Stimulated activated CD4-positive, alpha-beta T cell treated with anti-CD3 and anti-CD28 coated beads, Interleukin-15, amount 100 ng/mL, for 1 hour (primary cell): ENCODE data around the gene ZCCHC14.
"Not testable (repeated sequence)": the region's sequence is repeated elsewhere in the genome, so short reads cannot be mapped to it uniquely, and the experiment has no call there.

ENCODE experiments used
- DNase-seq, 2 donors: peaks; one replicate each; pipeline ENCODE4 v3.0.0-alpha.2; 2020; ENCODE audit warnings: low read depth in 1 of 2, low spot score in 1 of 2

Gene ZCCHC14

DNA sequence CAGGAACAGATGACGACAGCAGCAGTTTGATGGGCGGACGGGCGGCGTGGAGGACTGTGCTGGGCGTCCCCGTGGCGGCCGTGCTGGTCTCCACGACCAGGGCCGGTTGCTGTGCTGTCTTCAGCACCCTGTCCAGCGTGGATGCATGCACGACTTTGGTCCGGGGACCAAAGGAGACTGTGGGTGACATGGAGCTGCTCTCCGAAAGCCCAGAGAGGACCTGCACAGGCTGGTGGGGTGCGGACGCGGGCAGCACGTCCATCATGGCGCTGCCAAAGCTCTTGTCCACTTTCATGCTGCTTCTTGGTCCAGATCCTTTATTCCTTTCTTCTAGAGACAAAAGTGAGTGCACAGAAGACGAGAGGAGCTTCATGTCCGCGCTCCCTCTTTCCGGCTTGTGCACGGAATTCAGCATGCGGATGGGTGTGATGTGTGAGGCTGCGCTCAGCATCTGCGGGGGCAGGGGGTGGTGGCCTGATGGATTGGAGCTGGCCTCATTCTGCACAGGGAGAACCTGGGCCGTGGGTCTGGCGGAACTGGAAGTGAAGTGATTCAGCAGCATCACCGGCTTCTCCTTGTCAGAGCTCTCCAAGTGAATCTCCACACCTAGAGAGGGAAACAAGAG lies 80.3 kb downstream of the ZCCHC14 start:
- DNase-seq, result no peak

DNA sequence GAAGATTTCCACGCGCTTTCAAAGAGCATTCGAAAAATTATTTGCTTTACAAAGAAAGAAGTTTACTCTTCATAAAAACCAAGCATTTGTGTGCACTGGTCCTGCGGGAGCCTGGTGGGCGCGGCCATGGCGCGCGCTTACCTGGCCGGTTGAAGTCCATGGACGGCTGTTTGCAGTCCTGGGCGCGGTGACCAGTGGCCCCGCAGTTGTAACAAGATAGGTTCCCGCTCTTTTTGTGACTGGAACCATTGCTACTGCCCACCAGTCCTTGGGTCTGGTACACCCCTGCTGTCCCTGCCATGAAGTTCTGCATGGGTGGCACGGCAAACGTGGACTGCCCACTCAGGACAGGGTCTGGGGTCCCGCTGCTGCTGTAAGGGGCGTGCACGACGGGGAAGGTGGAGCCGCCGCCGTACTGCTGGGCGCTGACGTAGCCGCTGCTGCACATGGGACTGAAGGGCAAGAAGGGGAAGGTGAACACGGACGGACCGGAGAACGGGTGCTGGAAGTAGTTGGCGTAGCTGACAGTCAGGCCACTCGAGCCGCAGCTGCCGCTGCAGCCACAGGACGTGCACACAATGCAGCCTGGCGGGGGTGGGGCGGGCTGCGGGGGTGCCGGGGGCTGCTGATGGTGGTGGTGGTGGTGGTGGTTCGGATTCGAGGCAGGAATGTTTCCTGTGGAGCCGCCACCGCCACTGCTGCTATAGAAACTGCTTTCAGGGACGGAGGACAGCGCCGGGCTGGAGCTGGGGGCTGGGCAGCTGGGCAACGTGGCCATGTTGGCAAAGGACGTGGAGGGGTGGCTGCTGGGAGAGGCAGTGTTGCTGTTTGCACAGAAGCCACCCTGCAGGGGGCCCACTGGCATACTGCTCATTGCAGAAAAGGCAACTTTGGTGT lies 81.2 kb downstream of the ZCCHC14 start:
- DNase-seq, result no peak

DNA sequence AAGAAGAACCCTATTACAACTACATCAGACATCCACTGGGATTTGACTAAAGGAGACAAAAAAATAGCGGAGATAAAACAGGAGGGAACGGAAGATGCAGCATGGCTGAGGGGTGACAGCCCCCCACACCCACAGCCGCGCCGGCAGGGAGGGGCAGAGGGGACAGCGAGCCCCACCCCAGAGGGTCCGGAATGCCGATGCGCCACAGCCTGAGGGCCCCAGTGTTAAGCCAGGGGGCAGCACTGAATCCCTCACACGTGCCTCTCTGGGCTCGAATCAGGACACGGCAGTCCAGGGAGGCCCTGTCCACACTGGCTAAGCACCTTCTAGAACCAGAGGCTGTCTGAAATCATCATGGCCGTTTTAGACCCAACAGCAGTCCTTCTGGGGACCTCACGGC lies 81.9 kb downstream of the ZCCHC14 start:
- no peak for DNase-seq

DNA sequence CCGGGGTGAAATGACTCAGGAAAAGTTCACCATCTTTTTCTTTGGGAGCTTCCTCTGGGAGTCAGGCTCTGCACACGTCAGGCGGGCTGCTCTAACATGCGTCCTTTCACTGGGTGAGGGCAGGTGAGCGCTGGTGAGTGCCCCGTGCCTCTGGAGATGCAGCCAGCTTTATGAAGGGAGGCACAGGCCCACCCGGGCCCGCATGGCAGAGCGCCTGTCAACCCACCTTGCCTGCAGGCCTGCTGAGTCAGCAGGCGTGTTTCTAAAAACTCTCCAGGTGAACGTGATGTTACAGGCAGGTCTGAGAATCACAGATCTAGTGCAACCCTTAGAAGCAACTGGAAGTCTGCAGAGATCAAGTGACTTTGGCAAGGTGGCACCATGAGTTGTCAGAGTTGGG lies 82.3 kb downstream of the ZCCHC14 start:
- DNase-seq, result no peak

DNA sequence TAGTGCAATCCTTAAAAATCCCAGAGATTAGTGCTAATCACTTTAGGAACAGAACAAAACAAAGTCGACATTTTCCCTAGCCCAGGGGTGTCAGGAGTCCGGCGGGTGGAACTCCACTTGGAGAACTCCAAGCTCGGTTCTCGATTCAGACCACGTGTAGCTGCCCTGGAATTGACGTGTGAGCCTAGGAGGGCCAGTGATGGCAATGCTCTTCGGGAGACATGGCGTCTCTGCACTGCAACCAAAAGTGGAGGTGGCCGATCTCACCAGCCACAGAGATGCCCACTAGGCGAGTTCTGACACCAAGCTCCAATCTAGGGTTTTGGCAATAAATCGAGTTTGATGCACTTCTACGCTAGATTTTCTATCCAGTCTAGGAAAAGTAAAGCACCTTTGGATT lies 83.0 kb downstream of the ZCCHC14 start:
- no peak for DNase-seq

DNA sequence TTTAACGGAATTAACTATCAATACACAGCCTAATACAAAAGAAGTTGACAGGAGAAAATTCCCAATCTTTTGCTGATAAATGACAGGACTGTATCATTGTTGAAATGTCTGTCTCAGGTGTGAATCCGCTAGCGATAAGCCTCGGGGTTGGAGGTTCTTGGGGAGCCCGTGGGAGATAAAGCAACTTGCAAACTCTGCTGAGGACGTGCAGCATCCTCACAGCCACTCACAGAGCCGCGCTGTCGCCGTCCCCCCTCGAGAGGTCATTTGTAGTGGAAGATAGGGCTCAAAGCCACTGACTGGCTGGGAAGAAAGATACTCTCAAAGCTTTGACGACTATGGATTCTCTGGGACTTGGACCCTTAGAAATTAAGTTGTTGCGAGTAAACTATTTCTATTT lies 83.7 kb downstream of the ZCCHC14 start:
- DNase-seq, result no peak

DNA sequence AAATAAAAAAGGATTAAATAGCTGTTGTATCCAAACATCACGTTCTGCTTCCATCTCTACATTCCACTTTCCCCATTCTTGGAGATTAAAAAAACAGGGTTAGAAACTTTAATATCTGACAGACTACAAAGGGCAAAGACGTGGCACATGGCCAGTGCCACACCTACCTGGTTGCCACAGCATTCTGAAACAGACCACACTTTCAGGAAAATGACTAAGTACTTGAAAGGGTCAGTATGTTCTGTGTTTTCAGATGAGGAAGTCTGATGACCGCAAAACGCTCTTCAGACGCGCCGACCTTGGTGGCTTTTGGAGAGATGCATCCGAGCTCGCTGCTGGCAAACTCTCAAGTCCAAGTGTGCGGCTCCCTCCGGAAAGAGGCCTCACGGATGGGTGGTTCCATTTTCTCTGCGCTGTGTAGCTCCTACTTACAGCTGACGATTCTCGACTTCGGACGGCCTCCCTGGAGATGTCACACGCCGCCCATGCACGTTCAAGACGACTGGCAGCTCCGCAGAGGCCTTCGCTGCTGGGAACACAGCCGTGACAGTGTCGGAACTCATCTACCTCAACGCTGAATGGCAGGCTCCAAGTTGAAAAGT lies 85.2 kb downstream of the ZCCHC14 start:
- DNase-seq, result no peak

DNA sequence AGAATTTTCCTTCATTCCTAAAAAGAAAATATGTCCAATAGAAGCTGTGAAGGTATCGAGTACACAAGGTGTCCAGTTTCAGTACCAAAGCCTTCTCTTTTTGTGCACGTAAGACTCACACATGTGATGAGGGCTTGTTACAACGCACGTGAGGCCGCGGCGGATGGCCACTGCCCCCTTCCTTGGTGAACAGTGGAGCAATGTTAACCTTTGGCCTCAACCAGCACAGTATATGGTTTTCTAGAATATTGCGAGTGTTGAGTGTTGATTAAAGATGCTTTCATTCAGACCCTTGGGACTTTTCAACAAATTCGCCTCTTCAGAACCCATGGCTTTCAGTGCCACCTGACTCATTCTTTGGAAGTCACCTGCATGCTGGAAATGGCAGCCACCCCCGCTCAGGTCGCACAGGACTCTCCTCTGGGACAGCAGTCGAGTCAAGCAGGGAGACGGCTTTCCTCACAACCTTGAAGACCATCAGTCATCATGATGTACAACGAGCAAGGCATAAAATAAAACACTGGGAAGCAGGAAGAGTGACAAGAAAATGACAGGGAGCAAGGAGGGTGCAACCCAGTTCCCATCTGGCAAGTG lies 86.2 kb downstream of the ZCCHC14 start:
- no peak for DNase-seq

DNA sequence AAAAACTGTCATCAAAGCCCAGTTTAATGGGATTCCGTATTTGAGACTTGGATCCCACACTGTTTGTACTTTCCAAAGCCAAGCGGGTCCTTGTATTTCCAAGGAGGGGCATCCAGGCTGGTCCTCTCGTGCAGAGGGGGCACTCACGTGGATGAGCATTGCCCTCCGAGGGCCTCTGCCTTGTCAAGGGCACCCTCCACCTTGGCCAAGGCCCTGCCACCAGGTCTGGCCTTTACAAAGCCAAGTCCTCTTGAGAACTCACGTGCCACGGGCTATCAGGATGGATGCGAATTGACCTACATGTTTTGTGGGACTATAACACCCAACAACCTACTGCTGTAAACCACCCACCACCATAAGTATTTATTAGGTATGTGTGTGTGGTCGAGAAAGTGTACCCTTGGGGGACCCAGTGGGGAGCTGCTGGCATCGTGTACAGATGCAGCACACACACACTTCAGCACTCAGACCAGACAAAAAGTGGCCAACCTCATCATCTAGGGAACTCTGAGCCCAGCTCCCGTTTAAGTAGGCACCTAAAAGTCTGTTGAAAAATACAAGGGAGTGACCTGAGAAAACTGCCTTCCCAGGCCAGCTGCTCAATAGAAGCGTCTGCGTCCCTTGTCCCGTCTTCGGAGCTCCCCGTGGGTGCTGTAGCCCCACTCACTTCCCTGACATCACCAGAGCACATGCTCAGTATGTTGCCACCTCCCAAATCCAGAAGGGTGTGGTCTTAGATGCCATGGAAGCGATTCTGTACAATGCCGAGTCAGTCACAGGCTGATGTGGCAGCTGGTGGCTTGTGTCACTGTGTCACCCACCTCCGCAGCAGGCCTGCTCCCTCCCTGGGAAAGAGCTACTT lies 87.8 kb downstream of the ZCCHC14 start:
- no peak for DNase-seq

DNA sequence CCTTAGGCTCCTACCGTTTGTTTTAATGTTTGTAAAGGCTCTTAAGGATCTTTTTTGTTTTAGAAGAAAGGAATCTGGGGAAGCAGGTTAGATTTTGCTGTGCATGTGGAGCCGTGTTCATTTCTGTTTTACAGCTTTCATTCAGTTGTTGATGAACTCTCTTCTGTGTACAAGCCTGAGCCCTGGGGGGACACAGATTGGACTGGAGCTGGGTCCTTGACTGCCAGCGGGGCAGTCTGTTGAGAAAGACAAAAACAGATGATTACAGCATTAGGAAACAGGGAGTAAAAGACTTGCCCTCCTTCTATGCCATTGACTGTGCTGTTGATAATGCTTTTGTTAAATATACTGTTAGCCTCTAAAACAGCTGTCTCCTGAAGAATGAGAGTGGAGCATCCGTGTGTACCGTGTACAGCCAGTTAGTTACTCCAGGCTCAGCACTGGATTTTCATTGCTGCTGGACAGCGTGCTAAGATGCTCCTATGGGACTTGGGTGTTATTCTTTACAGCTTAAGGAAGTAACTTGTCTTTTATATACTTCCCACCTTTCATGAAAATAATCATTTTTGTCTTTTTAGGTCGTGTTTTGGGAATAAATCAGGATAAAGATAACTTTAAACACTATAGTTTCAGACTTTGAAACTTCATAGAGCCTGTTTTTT lies 97.5 kb downstream of the ZCCHC14 start:
- DNase-seq, result no peak

DNA sequence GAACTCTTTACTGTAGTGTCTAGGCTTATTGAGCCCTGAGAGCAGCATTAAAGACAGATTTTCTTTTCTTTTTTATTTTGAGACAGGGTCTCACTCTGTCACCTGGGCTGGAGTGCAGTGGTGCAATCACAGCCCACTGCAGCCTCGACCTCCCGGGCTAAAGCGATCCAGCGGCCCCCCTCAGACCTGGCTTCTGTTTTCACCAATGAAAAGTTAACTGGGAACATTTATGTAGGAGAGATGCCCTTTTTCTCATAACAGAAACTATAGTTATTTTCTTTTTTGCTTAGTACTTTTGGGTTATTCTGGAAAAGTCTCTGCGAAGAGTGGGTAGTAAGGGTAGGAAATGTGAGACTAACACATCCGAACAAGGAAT lies 99.2 kb downstream of the ZCCHC14 start:
- no peak for DNase-seq

DNA sequence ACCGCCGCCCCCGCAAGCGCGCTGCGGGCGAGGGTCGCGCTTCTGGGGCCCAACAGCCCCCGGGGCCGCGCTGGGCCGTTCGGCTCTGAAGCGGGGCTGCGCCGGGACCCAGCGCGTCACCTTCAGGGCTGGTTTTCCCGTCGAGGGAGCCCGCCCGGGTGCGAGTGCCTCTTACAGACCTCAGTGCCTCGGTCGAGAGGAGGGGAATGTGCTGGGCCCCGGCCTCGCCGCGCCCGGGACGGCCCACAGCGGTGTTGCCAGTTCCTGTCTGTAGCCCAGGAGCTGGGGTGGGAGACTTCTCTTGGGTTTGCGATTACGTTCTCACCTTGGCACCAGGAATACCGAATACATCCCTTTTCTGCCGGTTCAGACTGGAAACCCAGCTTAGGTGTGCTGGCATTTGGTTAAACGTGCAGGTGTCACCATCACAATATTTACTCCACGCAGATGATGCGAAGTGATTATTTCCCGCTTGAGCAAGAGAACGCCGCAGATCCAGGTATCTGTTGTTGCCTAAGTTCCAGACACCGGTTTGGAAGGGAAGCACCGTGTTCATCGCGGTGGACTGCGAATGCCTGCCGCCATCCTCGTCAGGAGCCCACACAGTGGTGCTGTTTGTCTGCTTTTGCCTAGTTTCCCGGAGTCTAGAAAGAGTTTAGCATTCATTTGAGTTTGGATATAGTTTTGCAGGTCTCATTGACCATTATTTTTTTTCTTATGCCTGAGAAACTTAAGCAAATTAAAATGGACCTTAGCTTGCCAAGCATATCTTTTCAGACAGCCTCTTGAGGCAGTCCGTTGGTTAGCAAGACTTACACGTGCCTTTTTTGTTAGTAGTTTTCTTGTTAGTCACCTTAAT lies 99.8 kb downstream of the ZCCHC14 start:
- peak in 1 of 2 donors; percentile 16 for DNase-seq

DNA sequence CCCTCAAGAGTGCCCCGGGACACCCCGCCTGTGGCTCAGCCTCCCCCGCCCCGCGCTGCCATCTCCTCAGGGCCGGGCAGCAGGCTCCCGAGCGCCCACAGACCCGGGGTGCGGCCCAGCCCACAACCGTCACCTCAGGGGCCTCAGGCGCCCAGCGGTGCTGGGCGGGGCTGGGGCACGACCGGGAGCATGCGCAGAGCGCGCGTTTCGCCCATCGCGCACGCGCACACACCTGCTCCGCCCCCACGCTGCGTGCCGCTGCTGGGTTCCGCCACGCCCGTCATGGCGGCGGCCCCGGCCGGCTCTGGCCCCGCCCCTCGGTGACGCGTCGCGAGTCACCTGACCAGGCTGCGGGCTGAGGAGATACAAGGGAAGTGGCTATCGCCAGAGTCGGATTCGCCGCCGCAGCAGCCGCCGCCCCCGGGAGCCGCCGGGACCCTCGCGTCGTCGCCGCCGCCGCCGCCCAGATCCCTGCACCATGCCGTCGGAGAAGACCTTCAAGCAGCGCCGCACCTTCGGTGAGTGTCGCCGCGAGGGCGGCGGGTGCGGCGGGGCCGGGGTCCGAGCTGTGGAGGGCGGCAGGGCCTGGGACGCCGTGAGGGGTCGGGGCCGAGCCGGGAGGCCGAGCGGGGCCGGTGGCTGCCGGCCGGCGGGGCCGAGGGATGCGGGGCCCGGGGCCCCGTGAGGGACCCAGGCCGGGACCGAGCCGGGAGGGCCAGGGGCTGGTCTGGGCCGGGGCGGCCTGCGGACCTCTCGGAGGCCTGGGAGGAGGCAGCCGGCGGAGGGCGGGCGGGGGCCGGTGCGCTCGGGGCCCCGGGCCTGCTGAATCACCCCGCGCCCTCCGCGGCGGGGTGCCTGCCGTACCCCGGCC lies 100.6 kb downstream of the ZCCHC14 start, which contains the start of gene MAP1LC3B:
Gene MAP1LC3B (plus strand): TSS at position 387 of the 871 bp plus-strand sequence. CDS start 92 bp downstream, at position 479.
- DNase-seq, result peak; percentile 99

DNA sequence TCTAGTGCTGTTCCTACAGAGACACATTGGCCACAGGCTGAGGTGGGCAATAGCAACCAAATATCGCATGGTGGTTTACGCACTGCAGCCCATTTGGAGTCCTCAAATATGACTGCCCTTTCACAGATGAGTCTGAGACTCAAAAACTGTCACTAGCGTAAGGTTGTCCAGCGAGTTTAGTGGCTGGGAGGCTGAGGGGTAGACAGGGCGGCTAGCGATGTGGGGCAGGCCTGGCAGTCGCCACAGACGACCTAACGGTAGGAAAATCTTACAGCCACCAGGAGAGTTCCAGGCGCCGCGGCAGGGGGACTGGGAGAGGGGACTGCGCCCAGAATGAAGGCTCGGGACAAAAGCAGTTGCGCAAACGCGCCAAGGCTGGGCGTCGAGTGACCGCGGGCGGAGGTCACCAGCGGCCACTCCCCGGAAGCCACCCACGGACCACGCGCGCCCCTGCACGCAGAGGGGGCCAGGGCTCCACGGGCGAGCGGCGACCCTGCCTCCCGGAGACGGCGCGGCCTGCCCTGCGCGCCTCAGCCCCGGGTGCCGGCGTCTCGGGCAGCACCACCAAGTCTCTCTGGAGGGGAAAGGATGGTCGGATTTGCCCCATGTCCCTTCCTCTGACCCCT lies 101.4 kb downstream of the ZCCHC14 start:
- DNase-seq, result no peak

DNA sequence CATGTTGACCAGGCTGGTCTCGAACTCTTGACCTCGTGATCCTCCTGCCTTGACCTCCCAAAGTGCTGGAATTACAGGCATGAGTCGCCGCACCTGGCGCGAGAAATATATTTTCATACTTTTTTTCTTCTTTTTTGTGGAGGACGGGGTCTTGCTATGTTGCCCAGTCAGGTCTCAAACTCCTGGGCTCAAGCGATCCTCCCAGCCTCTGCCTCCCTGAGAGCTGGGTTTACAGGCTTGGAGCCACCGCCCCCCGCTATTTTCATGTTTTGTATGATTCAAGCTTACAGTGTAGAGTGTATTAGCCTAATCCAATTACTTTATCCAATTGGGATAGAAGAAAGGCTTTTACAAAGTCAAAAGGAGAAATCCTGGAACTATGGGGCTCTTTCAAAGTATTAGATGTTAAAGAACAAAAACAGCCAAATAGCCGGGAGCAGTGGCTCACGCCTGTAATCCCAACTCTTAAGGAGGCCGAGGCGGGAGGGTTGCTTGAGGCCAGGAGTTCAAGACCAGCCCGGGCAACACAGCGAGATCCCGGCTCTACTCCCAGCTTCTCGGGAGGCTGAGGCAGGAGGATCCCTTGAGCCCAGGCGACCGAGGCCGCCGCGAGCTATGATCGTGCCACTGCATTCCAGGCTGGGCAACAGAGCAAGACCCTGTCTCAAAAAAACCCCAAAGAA lies 102.0 kb downstream of the ZCCHC14 start:
- no peak for DNase-seq

DNA sequence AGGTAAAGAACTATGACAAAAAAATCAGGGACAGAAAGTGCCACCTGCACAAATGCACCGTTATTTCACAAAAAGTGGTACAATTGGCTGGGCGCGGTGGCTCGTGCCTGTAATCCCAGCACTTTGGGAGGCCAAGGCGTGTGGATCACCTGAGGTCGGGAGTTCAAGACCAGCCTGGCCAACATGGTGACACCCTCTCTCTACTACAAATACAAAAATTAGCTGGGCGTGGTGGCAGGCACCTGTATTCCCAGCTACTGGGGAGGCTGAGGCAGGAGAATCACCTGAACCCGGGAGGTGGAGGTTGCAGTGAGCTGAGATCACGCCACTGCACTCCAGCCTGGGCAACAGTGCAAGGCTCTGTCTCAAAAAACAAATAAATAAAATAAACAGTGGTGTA lies 102.9 kb downstream of the ZCCHC14 start:
- DNase-seq, result not testable (repeated sequence)

DNA sequence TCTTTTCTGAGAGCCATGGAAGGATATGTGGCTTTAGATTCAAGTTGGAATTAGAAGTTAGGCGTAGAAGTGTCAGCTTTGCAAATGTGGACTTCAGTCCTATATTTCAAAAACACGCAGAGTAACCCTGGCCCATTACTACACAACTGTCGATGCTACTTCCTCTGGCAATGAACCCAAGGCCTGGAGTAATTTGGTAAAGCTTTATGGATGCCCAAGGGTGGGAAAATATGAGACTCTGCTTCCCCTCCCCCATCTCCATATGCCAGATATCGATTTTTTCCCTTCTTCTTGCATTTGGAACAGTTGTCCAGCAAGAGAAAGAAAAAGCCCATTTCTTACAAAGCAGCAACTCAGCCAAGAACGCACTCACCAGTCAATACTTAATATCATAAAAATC lies 103.6 kb downstream of the ZCCHC14 start:
- no peak for DNase-seq

DNA sequence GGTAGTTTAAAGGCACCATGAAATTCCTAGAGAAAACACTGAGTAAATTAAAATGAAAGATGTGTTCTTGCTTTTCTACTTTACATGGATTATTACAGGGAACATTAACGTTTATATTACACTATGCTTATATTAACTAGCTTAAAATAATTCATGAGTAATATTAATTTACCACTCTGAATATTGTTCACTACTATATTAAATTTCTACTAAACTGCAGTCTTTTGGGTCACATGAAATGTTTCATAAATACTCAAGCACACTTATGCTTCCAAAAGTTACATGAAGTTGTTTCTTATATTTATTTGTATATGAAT lies 104.0 kb downstream of the ZCCHC14 start:
- no peak for DNase-seq
